Type B pancreatic cell (in vitro differentiated cells): ENCODE measurements around the gene PDE6A. TPM values are rescaled to one million over a fixed set of nuclear protein-coding genes. Genes with fewer than 3 reads are reported as not detected.

Source experiments
- DNase-seq: peaks from one replicate; pipeline ENCODE4 v3.0.0; 2021; ENCODE audit warnings: mixed read lengths; ENCODE audit not compliant: unreplicated experiment; ENCODE audit errors: extremely low spot score
- H3K27ac Mint-ChIP-seq: 2 replicates; pipeline ENCODE4 v1.8.0; 2021; ENCODE audit warnings: mild to moderate bottlenecking, mixed read lengths
- H3K27me3 Mint-ChIP-seq: 2 replicates; pipeline ENCODE4 v1.8.0; 2021; ENCODE audit warnings: mixed read lengths
- H3K36me3 Mint-ChIP-seq: 2 replicates; pipeline ENCODE4 v1.8.0; 2021; ENCODE audit warnings: mixed read lengths
- H3K4me1 Mint-ChIP-seq: one replicate; pipeline ENCODE4 v1.8.0; 2021; ENCODE audit warnings: mixed read lengths; ENCODE audit not compliant: unreplicated experiment
- H3K4me3 Mint-ChIP-seq: 2 replicates; pipeline ENCODE4 v1.8.0; 2021; ENCODE audit warnings: mild to moderate bottlenecking, mixed read lengths
- H3K9me3 Mint-ChIP-seq: 2 replicates; pipeline ENCODE4 v1.8.0; 2021; ENCODE audit warnings: mixed read lengths
- total RNA-seq: library from RNA; stranded (reverse); gene quantifications from 2 replicates; pipeline ENCODE4 v1.2.1, GENCODE V29; 2021; ENCODE audit warnings: low replicate concordance
- TF ChIP-seq, protein P1 (sequence below): fragments of 200-600 bp; sonication (generic); conservative IDR thresholded peaks from 2 replicates; pipeline ENCODE4 v1.5.0; 2021; ENCODE audit warnings: antibody characterized with exemption, mild to moderate bottlenecking

Gene PDE6A
- total RNA-seq, 1 donor from 2014 or later = not detected

DNA sequence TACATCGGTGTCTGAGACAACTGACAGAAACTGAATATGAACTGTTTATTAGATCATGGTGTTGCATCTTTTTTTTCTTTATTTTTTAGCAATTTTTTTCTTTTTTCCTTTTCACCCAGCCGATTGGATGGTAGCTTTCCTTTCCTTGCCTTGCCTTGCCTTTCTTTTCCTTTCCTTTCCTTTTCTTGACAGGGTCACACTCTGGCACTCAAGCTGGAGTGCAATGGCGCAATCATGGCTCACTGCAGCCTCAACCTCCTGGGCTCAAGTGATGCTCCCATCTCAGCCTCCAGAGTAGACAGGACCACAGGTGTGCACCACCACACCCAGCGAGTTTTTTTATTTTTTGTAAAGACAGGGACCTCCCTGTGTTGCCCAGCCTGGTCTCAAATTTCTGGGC lies 2.8 kb downstream of the PDE6A start:
- Mint-ChIP-seq H3K27me3 (peaks cover 4% of the 10 kb centered on the region), H3K4me3 (no peak overlapping the region), H3K4me1 (peaks cover 49% of the 10 kb centered on the region), H3K9me3 (no peaks in the 10 kb centered on the region), H3K36me3 (no peaks in the 10 kb centered on the region), H3K27ac (no peak overlapping the region)
- TF ChIP-seq, protein P1, sequence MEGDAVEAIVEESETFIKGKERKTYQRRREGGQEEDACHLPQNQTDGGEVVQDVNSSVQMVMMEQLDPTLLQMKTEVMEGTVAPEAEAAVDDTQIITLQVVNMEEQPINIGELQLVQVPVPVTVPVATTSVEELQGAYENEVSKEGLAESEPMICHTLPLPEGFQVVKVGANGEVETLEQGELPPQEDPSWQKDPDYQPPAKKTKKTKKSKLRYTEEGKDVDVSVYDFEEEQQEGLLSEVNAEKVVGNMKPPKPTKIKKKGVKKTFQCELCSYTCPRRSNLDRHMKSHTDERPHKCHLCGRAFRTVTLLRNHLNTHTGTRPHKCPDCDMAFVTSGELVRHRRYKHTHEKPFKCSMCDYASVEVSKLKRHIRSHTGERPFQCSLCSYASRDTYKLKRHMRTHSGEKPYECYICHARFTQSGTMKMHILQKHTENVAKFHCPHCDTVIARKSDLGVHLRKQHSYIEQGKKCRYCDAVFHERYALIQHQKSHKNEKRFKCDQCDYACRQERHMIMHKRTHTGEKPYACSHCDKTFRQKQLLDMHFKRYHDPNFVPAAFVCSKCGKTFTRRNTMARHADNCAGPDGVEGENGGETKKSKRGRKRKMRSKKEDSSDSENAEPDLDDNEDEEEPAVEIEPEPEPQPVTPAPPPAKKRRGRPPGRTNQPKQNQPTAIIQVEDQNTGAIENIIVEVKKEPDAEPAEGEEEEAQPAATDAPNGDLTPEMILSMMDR = no peak
- no peak for DNase-seq

DNA sequence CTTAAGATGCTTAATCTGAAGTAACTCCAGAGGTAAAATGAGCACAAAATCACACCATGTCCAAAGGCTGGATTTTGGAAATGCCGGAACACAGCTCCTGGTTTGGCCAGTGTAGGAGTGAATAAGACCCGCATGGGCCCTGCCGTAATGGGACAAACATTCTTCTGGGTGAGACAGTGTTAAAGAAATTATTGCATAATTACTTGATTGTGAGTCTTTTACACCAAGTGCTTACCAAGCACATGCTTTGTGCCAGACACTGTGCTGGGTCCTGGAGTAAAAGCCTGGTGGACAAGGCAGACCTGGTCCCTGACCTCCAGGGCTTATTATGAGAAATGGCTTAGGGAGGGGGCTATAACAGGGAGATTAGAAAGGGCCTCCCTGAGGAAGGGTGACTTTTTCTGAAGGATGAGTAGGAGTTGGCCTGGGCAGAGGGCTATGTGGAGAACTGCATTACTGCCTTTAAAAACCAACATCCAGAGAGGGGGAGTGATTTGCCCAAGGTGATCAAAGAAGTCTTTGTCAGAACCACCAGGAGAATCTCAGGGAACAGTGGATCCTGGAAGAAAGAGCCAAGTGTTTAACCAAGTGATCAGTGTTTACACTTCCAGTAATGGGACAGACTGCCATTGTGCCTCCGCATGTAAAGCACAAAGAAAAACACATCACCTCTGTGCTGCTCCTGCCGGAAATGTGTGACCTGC lies 3.5 kb downstream of the PDE6A start:
- Mint-ChIP-seq H3K27ac (peak overlapping the region; percentile 29), H3K36me3 (no peaks in the 10 kb centered on the region), H3K4me3 (no peak overlapping the region), H3K9me3 (no peaks in the 10 kb centered on the region), H3K4me1 (peaks cover 49% of the 10 kb centered on the region), H3K27me3 (peaks cover 4% of the 10 kb centered on the region)
- TF ChIP-seq, protein P1 = no peak
- DNase-seq = no peak

DNA sequence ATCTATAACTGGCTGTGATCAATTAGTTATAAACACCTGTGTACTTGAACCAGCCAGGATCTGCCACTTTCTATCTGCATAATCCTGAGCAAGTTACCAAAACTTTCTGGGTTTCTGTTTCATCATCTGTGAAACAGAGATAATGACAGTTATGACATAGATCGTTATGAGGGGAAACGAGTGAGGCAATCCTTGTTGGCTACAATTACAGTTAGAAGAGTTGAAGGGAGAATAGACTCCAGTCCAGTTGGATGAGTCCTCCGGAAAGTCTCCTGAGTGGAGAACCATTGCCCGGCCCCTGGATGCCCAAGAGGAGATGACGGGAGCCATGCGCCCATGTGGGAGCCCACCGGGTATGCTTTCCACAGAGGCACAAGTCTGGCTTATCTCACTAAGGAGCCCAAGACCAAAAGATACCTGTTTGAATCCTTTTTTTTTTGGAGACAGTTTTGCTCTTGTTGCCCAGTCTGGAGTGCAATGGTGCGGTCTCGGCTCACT lies 4.5 kb downstream of the PDE6A start:
- TF ChIP-seq, protein P1 = no peak
- peaks cover 47% of the 10 kb centered on the region for H3K4me1 Mint-ChIP-seq
- peaks cover 4% of the 10 kb centered on the region for H3K27me3 Mint-ChIP-seq
- H3K27ac Mint-ChIP-seq = no peak overlapping the region
- H3K4me3 Mint-ChIP-seq = no peak overlapping the region
- H3K9me3 Mint-ChIP-seq = no peaks in the 10 kb centered on the region
- no peak for DNase-seq
- no peaks in the 10 kb centered on the region for H3K36me3 Mint-ChIP-seq

DNA sequence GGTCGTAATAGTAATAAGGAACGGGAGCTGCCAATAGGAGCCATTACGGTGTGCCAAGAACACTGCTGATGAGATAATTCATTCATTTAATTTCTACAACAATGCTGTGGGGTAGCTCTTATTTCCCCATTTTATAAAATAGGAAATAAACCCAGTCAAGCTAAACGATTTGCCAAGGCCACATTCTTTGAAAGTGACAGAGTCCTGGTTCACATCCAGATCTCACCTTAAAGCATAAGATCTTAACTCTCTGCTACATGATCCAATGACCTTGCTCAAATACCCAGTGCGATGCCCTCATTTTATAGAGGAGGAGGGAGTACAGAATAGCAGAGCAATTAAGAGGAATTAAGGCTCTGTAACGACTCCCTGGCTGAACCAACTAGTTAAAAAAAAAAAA lies 5.0 kb downstream of the PDE6A start:
- Mint-ChIP-seq H3K27me3 (peaks cover 4% of the 10 kb centered on the region), H3K36me3 (no peaks in the 10 kb centered on the region), H3K9me3 (no peaks in the 10 kb centered on the region), H3K4me1 (peaks cover 42% of the 10 kb centered on the region), H3K4me3 (no peak overlapping the region), H3K27ac (no peak overlapping the region)
- DNase-seq = no peak
- TF ChIP-seq, protein P1 = no peak

DNA sequence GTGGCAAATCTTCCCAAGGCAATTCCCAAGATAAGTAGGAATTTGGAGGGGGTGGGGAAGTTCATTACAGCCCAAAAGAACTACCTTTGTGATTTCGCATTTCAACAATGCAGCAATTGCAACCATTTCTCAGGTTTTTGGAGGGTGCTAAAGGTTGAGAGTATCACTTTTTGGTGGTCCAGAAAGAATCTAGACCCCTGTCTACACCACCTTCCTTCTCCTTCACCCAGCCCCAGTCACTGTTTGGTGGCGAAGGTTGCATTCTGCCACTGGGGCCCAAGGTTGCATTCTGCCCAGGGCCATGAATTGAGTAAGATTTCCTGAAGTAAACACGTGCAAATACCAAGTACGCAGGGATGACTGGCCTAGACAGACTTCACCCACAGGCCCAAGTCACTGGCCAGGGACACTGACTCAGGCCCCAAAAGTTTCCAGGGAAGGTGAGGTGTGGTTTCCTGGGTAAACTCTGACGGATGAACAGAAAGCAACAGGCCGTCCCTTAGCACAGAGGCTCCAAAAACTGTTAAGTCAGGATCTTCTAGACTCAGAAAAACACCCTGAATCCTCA lies 5.7 kb downstream of the PDE6A start:
- Mint-ChIP-seq H3K27me3 (peaks cover 4% of the 10 kb centered on the region), H3K4me3 (no peak overlapping the region), H3K4me1 (peaks cover 39% of the 10 kb centered on the region), H3K36me3 (no peaks in the 10 kb centered on the region), H3K27ac (no peak overlapping the region), H3K9me3 (no peaks in the 10 kb centered on the region)
- no peak for DNase-seq
- TF ChIP-seq, protein P1 = no peak
